PC-3 (cell line): ENCODE measurements around the gene ETFA. TPM values are rescaled to one million over a fixed set of nuclear protein-coding genes. Genes with fewer than 3 reads are reported as not detected.

Experiments
- ATAC-seq: fragments of 200-7000 bp; cut with Tn5 transposase; 2 replicates; pipeline ENCODE4 v1.9.1; 2020; ENCODE audit warnings: mild to moderate bottlenecking, moderate library complexity
- BruUV-seq: library from RNA; stranded (reverse); fragments of 400-500 nt; replicated peaks from 2 replicates; lab custom pipeline; 2021; lab: Mats Ljungman, UMichigan
- CTCF ChIA-PET: fragments of 300-600 bp; sonication (Branson Sonifier 250); formaldehyde crosslinking; loops from one replicate; lab custom pipeline; 2022; ENCODE audit warnings: antibody characterized with exemption; lab: Charles Lee
- POLR2A ChIA-PET: fragments of 300-600 bp; sonication (Branson Sonifier 250); formaldehyde crosslinking; loops from one replicate; lab custom pipeline; 2022; ENCODE audit warnings: antibody characterized with exemption; ENCODE audit not compliant: unreplicated experiment; lab: Charles Lee
- DNase-seq: peaks from one replicate; pipeline ENCODE4 v3.0.0-alpha.2; 2015
- H2AFZ ChIP-seq: fragments of 300-600 bp; sonication (generic); 2 replicates; pipeline ENCODE4 v1.6.0; 2016; ENCODE audit warnings: antibody characterized with exemption, low read length
- H3F3A ChIP-seq: fragments of 300-600 bp; sonication (generic); one replicate; pipeline ENCODE4 v1.6.0; 2017; ENCODE audit warnings: antibody characterized with exemption, low read length, control low read depth, mild to moderate bottlenecking; ENCODE audit not compliant: unreplicated experiment
- H3K27ac ChIP-seq: fragments of 300-600 bp; sonication (generic); 2 replicates; pipeline ENCODE4 v1.5.1; 2016; ENCODE audit warnings: mild to moderate bottlenecking, low read length
- H3K27me3 ChIP-seq: fragments of 300-600 bp; sonication (generic); 2 replicates; pipeline ENCODE4 v1.6.1; 2016; ENCODE audit warnings: low read length, mixed read lengths
- H3K36me3 ChIP-seq: fragments of 300-600 bp; sonication (generic); 2 replicates; pipeline ENCODE4 v1.6.1; 2016; ENCODE audit warnings: low read depth, mixed run types, low read length, mixed read lengths
- H3K4me1 ChIP-seq: fragments of 300-600 bp; sonication (generic); 2 replicates; pipeline ENCODE4 v1.5.1; 2016; ENCODE audit warnings: low read length; ENCODE audit not compliant: insufficient read depth
- H3K4me2 ChIP-seq: fragments of 300-600 bp; sonication (generic); 2 replicates; pipeline ENCODE4 v1.6.0; 2016; ENCODE audit warnings: low read length
- H3K4me3 ChIP-seq: fragments of 300-600 bp; sonication (generic); 2 replicates; pipeline ENCODE4 v1.5.1; 2016; ENCODE audit warnings: mild to moderate bottlenecking, low read length, mixed read lengths
- H3K79me2 ChIP-seq: fragments of 300-600 bp; sonication (generic); 2 replicates; pipeline ENCODE4 v1.6.1; 2017; ENCODE audit warnings: low read length, mixed read lengths
- H3K9ac ChIP-seq: fragments of 300-600 bp; sonication (generic); 2 replicates; pipeline ENCODE4 v1.6.0; 2016; ENCODE audit warnings: mild to moderate bottlenecking, low read length
- H3K9me2 ChIP-seq: fragments of 300-600 bp; sonication (generic); replicated peaks from 2 replicates; pipeline ENCODE4 v1.6.1; 2016; ENCODE audit warnings: mixed run types, low read length, mixed read lengths
- H3K9me3 ChIP-seq: fragments of 300-600 bp; sonication (generic); 2 replicates; pipeline ENCODE4 v1.6.1; 2016; ENCODE audit warnings: low read length, mixed read lengths
- H4K20me1 ChIP-seq: fragments of 300-600 bp; sonication (generic); 2 replicates; pipeline ENCODE4 v1.6.1; 2016; ENCODE audit warnings: low read length, mixed read lengths
- EZH2 ChIP-seq: fragments of 300-600 bp; sonication (generic); IDR thresholded peaks from one replicate; pipeline ENCODE4 v1.6.1; 2017; ENCODE audit warnings: antibody characterized with exemption, mild to moderate bottlenecking, low read length; ENCODE audit not compliant: unreplicated experiment
- EZH2phosphoT487 ChIP-seq: fragments of 300-600 bp; sonication (generic); IDR thresholded peaks from 2 replicates; pipeline ENCODE4 v1.6.1; 2018; ENCODE audit warnings: mild to moderate bottlenecking, antibody characterized with exemption, low read length, borderline replicate concordance
- intact Hi-C: fragments of 100-400 bp; cut with micrococcal nuclease; formaldehyde crosslinking; loops from 2 replicates; pipeline ENCODE4 v1.9.0; 2023
- total RNA-seq: library from RNA; depleted of rRNA; stranded (reverse); fragments of >200 nt; gene quantifications from 2 replicates; pipeline ENCODE4 v1.2.3, GENCODE V29; 2014
- TF ChIP-seq, protein P1 (sequence below): fragments of 300-600 bp; sonication (generic); conservative IDR thresholded peaks from 2 replicates; pipeline ENCODE4 v1.5.1; 2017; ENCODE audit warnings: antibody characterized with exemption, low read depth, mild to moderate bottlenecking, low read length

The ETFA gene
- total RNA-seq, 1 experiment from 2014 or later = 160 TPM

DNA sequence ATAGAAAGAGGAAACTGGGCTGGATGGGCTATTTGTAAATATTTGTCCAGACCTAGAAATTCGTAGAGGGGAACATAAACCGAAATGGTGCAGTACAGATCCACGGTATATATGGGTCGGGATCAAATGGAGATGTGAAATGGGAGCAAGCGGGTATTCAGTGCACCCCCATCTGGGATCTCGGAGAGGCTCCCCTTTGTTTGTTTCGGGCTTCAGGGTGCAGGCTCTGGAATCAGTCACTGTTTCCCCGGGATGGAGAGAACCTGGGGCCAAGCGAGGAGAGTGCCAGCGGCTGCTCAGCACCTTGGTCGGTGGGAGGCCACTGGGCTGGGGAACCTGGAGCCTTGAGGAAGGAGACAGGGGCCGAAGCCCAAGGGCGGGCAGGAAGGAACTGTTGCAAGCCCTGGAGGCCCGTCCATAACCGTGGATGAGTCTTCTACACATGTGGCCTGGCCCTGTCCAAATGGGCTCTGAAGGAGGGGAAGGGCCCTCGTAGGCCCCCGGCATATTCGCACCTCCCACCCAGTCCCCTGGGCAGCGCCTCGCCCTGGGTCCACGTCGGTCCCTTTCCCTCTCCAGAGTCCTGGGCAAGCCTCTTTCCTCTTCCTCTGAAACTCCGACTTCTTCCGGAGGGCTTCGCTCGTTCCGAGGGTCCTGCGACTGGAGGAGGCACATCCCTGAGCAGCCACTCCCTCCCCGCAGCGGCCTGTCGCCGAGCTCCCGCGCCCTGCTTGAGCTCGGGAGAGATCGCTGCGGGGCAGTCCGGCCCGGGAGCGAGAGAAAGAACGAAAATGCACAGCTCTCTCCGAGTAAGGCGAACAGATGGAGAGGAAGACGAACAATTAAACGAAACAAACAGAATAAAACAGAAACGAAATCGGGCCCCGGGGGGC lies 28.3 kb upstream of the ETFA start:
- Histone ChIP-seq H3K9me2 (no peaks in the 10 kb centered on the region), H3K79me2 (peaks cover 14% of the 10 kb centered on the region), H4K20me1 (no peaks in the 10 kb centered on the region), H3F3A (no peaks in the 10 kb centered on the region), H3K9me3 (no peaks in the 10 kb centered on the region), H3K9ac (no peak overlapping the region), H2AFZ (no peak overlapping the region), H3K27me3 (no peaks in the 10 kb centered on the region), H3K4me2 (no peak overlapping the region), H3K4me3 (no peak overlapping the region), H3K27ac (no peak overlapping the region), H3K36me3 (no peaks in the 10 kb centered on the region), H3K4me1 (peaks cover 15% of the 10 kb centered on the region)
- POLR2A ChIA-PET = no interaction called here
- intact Hi-C loops = loop anchor here (5.0 to 10.0 kb wide), 2 partner anchors 142 to 525 kb away; no protein-coding TSS in a partner anchor
- no peak for ATAC-seq
- TF ChIP-seq, protein P1, sequence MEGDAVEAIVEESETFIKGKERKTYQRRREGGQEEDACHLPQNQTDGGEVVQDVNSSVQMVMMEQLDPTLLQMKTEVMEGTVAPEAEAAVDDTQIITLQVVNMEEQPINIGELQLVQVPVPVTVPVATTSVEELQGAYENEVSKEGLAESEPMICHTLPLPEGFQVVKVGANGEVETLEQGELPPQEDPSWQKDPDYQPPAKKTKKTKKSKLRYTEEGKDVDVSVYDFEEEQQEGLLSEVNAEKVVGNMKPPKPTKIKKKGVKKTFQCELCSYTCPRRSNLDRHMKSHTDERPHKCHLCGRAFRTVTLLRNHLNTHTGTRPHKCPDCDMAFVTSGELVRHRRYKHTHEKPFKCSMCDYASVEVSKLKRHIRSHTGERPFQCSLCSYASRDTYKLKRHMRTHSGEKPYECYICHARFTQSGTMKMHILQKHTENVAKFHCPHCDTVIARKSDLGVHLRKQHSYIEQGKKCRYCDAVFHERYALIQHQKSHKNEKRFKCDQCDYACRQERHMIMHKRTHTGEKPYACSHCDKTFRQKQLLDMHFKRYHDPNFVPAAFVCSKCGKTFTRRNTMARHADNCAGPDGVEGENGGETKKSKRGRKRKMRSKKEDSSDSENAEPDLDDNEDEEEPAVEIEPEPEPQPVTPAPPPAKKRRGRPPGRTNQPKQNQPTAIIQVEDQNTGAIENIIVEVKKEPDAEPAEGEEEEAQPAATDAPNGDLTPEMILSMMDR = no peak
- TF ChIP-seq EZH2phosphoT487 (no peak), EZH2 (no peak)
- no TSS peak for BruUV-seq
- DNase-seq = no peak
- CTCF ChIA-PET = no interaction called here

DNA sequence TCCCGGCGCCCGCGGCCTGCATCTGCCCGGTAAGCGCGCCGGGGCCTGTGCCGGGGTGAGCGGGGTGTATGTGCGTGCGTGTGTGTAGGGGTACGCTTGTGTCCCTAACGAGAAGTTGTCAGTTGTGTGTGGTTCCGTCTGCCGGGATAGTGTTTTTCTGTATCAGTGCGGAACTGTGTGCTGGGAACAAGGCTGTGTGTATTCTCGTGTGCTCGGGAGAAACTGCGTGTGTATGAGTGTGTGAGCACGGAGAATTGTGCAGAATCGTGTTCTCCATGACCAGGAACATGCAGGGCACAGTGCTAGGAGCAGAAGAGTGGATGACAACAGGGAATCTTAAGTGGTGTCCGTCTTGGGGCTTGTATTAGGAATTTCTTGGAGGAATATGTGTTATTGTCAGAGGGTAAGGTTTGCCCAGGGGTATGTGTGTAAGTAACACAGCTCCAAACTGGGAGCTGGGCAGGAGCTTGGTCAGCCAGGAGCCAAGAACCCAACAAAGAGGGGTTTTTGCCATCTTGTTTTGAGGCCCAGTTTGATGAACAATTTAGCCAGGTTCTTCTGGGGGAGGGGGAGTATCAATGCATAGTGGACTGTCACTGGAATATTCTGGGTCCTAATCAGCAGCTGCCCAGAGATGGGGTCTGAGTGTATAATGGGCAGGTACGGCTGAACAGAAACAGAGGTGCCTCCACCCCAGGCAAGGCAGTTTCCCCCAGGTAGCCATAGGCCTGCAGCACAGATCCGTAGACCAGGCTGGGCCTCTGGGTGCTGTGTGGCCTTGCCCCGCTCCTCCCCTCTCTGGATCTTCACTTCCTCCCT lies 27.4 kb upstream of the ETFA start:
- Histone ChIP-seq H3K4me3 (no peak overlapping the region), H3K4me1 (peaks cover 15% of the 10 kb centered on the region), H3K9me2 (no peaks in the 10 kb centered on the region), H3K9me3 (no peaks in the 10 kb centered on the region), H3K36me3 (no peaks in the 10 kb centered on the region), H3F3A (no peaks in the 10 kb centered on the region), H3K4me2 (no peak overlapping the region; the same call in 1 of the 2 replicates), H4K20me1 (no peaks in the 10 kb centered on the region), H2AFZ (no peak overlapping the region), H3K79me2 (peaks cover 14% of the 10 kb centered on the region), H3K9ac (no peak overlapping the region), H3K27me3 (no peaks in the 10 kb centered on the region), H3K27ac (no peak overlapping the region)
- ChIA-PET CTCF (no interaction called here), POLR2A (no interaction called here)
- DNase-seq = no peak
- BruUV-seq = TSS peak; percentile 4
- ATAC-seq = no peak
- TF ChIP-seq, protein P1 = no peak
- TF ChIP-seq EZH2phosphoT487 (no peak), EZH2 (no peak)
- intact Hi-C loops = loop anchor here (5.0 to 10.0 kb wide), 2 partner anchors 141 to 526 kb away; no protein-coding TSS in a partner anchor
